Measurements from ENCODE around the gene NCAPD2.
"Not testable (repeated sequence)": the region's sequence is repeated elsewhere in the genome, so short reads cannot be mapped to it uniquely, and the experiment has no call there.

Gene NCAPD2

GRCh38 chr12:6463216-6463615 lies 30.7 kb upstream of the NCAPD2 start:
- no peak for DNase-seq (ENCODE audit: low read depth in 1 of 2, low spot score in 1 of 2)

- DNase-seq (ENCODE audit: low read depth in 1 of 2, low spot score in 1 of 2), result no peak
Observed at GRCh38 chr12:6463858-6464257, 30.0 kb upstream of the NCAPD2 start.

- DNase-seq (ENCODE audit: low read depth in 1 of 2, low spot score in 1 of 2), result no peak
Observed at GRCh38 chr12:6464531-6464930, 29.4 kb upstream of the NCAPD2 start.

- DNase-seq (ENCODE audit: low read depth in 1 of 2, low spot score in 1 of 2), result no peak
Observed at GRCh38 chr12:6465467-6466183, 28.3 kb upstream of the NCAPD2 start.

GRCh38 chr12:6466184-6466573 lies 27.7 kb upstream of the NCAPD2 start:
- no peak for DNase-seq (ENCODE audit: low read depth in 1 of 2, low spot score in 1 of 2)

GRCh38 chr12:6466751-6467150 lies 27.2 kb upstream of the NCAPD2 start:
- not testable (repeated sequence) for DNase-seq (ENCODE audit: low read depth in 1 of 2, low spot score in 1 of 2)

GRCh38 chr12:6467571-6468282 lies 26.2 kb upstream of the NCAPD2 start:
- DNase-seq (ENCODE audit: low read depth in 1 of 2, low spot score in 1 of 2), result not testable (repeated sequence)

- no peak for DNase-seq (ENCODE audit: low read depth in 1 of 2, low spot score in 1 of 2)
Observed at GRCh38 chr12:6468283-6468575, 25.7 kb upstream of the NCAPD2 start.

- no peak for DNase-seq (ENCODE audit: low read depth in 1 of 2, low spot score in 1 of 2)
Observed at GRCh38 chr12:6469092-6469491, 24.8 kb upstream of the NCAPD2 start.

GRCh38 chr12:6469609-6470374 lies 24.1 kb upstream of the NCAPD2 start:
- DNase-seq (ENCODE audit: low read depth in 1 of 2, low spot score in 1 of 2), result no peak

- peak; percentile 94 to 95 for DNase-seq (ENCODE audit: low read depth in 1 of 2, low spot score in 1 of 2)
Observed at GRCh38 chr12:6470375-6471163, 23.3 kb upstream of the NCAPD2 start, which contains the start of gene VAMP1. VAMP1 (minus strand) TSS chr12:6470677; CDS start chr12:6470531, 146 bp downstream.

- no peak for DNase-seq (ENCODE audit: low read depth in 1 of 2, low spot score in 1 of 2)
Observed at GRCh38 chr12:6471989-6472360, 21.9 kb upstream of the NCAPD2 start.

- no peak for DNase-seq (ENCODE audit: low read depth in 1 of 2, low spot score in 1 of 2)
Observed at GRCh38 chr12:6472491-6472890, 21.4 kb upstream of the NCAPD2 start.

GRCh38 chr12:6475233-6475975 lies 18.5 kb upstream of the NCAPD2 start:
- DNase-seq (ENCODE audit: low read depth in 1 of 2, low spot score in 1 of 2), result not testable (repeated sequence)

- no peak for DNase-seq (ENCODE audit: low read depth in 1 of 2, low spot score in 1 of 2)
Observed at GRCh38 chr12:6476489-6476888, 17.4 kb upstream of the NCAPD2 start.

- not testable (repeated sequence) for DNase-seq (ENCODE audit: low read depth in 1 of 2, low spot score in 1 of 2)
Observed at GRCh38 chr12:6477601-6478377, 16.1 kb upstream of the NCAPD2 start.

- DNase-seq (ENCODE audit: low read depth in 1 of 2, low spot score in 1 of 2), result no peak
Observed at GRCh38 chr12:6478416-6478815, 15.5 kb upstream of the NCAPD2 start.

- no peak for DNase-seq (ENCODE audit: low read depth in 1 of 2, low spot score in 1 of 2)
Observed at GRCh38 chr12:6488240-6488639, 5.7 kb upstream of the NCAPD2 start.

GRCh38 chr12:6489449-6489848 lies 4.5 kb upstream of the NCAPD2 start:
- no peak for DNase-seq (ENCODE audit: low read depth in 1 of 2, low spot score in 1 of 2)

GRCh38 chr12:6490673-6491072 lies 3.2 kb upstream of the NCAPD2 start:
- not testable (repeated sequence) for DNase-seq (ENCODE audit: low read depth in 1 of 2, low spot score in 1 of 2)

Data from activated T-helper 1 cell treated with anti-CD3 and anti-CD28 coated beads, Interleukin-2, amount 50 U/mL, for 16 hours (primary cell).